SK-N-MC (cell line): ENCODE results near the gene VSIR.

Experiments used
- EZH2 ChIP-seq: fragments of 200-600 bp; sonication (generic); IDR thresholded peaks from one replicate; pipeline ENCODE4 v1.6.1; 2017; ENCODE audit warnings: antibody characterized with exemption
- FOXP2 ChIP-seq: optimal IDR thresholded peaks from 2 replicates; pipeline ENCODE3; 2011; ENCODE audit warnings: mild to moderate bottlenecking, moderate library complexity; ENCODE audit not compliant: insufficient read depth; ENCODE audit errors: extremely low read length, control extremely low read depth
- POLR2AphosphoS5 ChIP-seq: IDR thresholded peaks from 2 replicates; pipeline ENCODE4 v1.6.1; 2012; ENCODE audit warnings: mild to moderate bottlenecking, low read depth, low read length, borderline replicate concordance

DNA sequence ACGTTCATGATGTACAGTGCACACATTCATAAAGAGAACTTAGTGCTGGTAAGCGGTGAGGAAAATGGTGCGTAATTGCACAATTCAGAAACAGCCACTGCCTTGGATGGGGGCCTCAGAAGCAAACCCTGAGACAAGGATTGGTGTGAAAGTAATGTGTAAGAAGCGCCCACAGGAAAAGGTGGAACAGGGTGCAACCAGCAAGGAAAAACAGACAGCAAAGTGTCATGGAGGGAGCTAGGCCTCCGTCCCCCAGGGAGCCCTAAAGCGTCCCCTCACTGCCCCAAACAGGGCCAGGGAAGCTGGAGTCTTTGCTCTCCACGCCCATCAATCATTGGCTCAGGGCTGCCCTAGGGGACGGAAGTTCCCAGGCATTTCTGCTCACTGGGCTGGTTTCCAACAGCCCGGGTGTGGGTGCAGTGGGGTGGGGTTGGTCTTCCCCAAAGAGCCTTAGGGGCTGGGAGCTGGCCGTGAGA lies 44.1 kb downstream of the VSIR start:
- no peak for TF ChIP-seq POLR2AphosphoS5
- TF ChIP-seq EZH2 = no peak
- TF ChIP-seq FOXP2 = no peak
